ENCODE results near the gene LHX8. TPM values are rescaled to one million over a fixed set of nuclear protein-coding genes. Genes with fewer than 3 reads are reported as not detected.

The LHX8 gene
- total RNA-seq, 1 experiment from 2014 or later: not detected

GRCh38 chr1:75123756-75124155 is 10.4 kb upstream of the LHX8 start:
- no peaks in the 10 kb centered on the region for H3K36me3 Mint-ChIP-seq (ENCODE audit: insufficient read depth, unreplicated experiment)
- H3K27ac Mint-ChIP-seq (ENCODE audit: unreplicated experiment): no peak overlapping the region
- no peak for DNase-seq
- no peaks in the 10 kb centered on the region for H3K27me3 Mint-ChIP-seq (ENCODE audit: unreplicated experiment)
- CTCF ChIA-PET: no interaction called here
- intact Hi-C loops (cut with micrococcal nuclease; ENCODE audit: unreplicated experiment): no loop called here
- no peaks in the 10 kb centered on the region for H3K4me1 Mint-ChIP-seq (ENCODE audit: low read depth, unreplicated experiment)
- H3K9me3 Mint-ChIP-seq (ENCODE audit: low read depth, unreplicated experiment): peaks cover 2% of the 10 kb centered on the region
- TF ChIP-seq, protein P1, sequence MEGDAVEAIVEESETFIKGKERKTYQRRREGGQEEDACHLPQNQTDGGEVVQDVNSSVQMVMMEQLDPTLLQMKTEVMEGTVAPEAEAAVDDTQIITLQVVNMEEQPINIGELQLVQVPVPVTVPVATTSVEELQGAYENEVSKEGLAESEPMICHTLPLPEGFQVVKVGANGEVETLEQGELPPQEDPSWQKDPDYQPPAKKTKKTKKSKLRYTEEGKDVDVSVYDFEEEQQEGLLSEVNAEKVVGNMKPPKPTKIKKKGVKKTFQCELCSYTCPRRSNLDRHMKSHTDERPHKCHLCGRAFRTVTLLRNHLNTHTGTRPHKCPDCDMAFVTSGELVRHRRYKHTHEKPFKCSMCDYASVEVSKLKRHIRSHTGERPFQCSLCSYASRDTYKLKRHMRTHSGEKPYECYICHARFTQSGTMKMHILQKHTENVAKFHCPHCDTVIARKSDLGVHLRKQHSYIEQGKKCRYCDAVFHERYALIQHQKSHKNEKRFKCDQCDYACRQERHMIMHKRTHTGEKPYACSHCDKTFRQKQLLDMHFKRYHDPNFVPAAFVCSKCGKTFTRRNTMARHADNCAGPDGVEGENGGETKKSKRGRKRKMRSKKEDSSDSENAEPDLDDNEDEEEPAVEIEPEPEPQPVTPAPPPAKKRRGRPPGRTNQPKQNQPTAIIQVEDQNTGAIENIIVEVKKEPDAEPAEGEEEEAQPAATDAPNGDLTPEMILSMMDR (IDR thresholded peaks at IDR 0.05; ENCODE audit: unreplicated experiment): no peak
- BruUV-seq (replicated peaks): no TSS peak
- H3K4me3 Mint-ChIP-seq (ENCODE audit: low read depth, unreplicated experiment): no peak overlapping the region

GRCh38 chr1:75124510-75124909 is 9.7 kb upstream of the LHX8 start:
- Mint-ChIP-seq H3K4me1 (ENCODE audit: low read depth, unreplicated experiment) (no peaks in the 10 kb centered on the region), H3K27ac (ENCODE audit: unreplicated experiment) (no peak overlapping the region), H3K36me3 (ENCODE audit: insufficient read depth, unreplicated experiment) (no peaks in the 10 kb centered on the region), H3K9me3 (ENCODE audit: low read depth, unreplicated experiment) (peaks cover 2% of the 10 kb centered on the region), H3K27me3 (ENCODE audit: unreplicated experiment) (no peaks in the 10 kb centered on the region), H3K4me3 (ENCODE audit: low read depth, unreplicated experiment) (no peak overlapping the region)
- no peak for DNase-seq
- BruUV-seq (replicated peaks): no TSS peak
- TF ChIP-seq, protein P1 (IDR thresholded peaks at IDR 0.05; ENCODE audit: unreplicated experiment): no peak
- intact Hi-C loops (cut with micrococcal nuclease; ENCODE audit: unreplicated experiment): no loop called here
- CTCF ChIA-PET: no interaction called here

- peaks cover 2% of the 10 kb centered on the region for H3K9me3 Mint-ChIP-seq (ENCODE audit: low read depth, unreplicated experiment)
- intact Hi-C loops (cut with micrococcal nuclease; ENCODE audit: unreplicated experiment): no loop called here
- H3K4me3 Mint-ChIP-seq (ENCODE audit: low read depth, unreplicated experiment): no peak overlapping the region
- H3K27me3 Mint-ChIP-seq (ENCODE audit: unreplicated experiment): no peaks in the 10 kb centered on the region
- no peaks in the 10 kb centered on the region for H3K36me3 Mint-ChIP-seq (ENCODE audit: insufficient read depth, unreplicated experiment)
- BruUV-seq (replicated peaks): no TSS peak
- TF ChIP-seq, protein P1 (IDR thresholded peaks at IDR 0.05; ENCODE audit: unreplicated experiment): no peak
- H3K27ac Mint-ChIP-seq (ENCODE audit: unreplicated experiment): no peak overlapping the region
- CTCF ChIA-PET: no interaction called here
- no peak for DNase-seq
- H3K4me1 Mint-ChIP-seq (ENCODE audit: low read depth, unreplicated experiment): no peaks in the 10 kb centered on the region
Observed at GRCh38 chr1:75125161-75125726, 8.9 kb upstream of the LHX8 start.

GRCh38 chr1:75126611-75127101 is 7.5 kb upstream of the LHX8 start:
- DNase-seq: no peak
- CTCF ChIA-PET: no interaction called here
- Mint-ChIP-seq H3K36me3 (ENCODE audit: insufficient read depth, unreplicated experiment) (no peaks in the 10 kb centered on the region), H3K4me3 (ENCODE audit: low read depth, unreplicated experiment) (no peak overlapping the region), H3K4me1 (ENCODE audit: low read depth, unreplicated experiment) (no peaks in the 10 kb centered on the region), H3K27ac (ENCODE audit: unreplicated experiment) (no peak overlapping the region), H3K27me3 (ENCODE audit: unreplicated experiment) (no peaks in the 10 kb centered on the region), H3K9me3 (ENCODE audit: low read depth, unreplicated experiment) (peaks cover 2% of the 10 kb centered on the region)
- TF ChIP-seq, protein P1 (IDR thresholded peaks at IDR 0.05; ENCODE audit: unreplicated experiment): no peak
- no TSS peak for BruUV-seq (replicated peaks)
- intact Hi-C loops (cut with micrococcal nuclease; ENCODE audit: unreplicated experiment): no loop called here
